Epithelial cell of proximal tubule (primary cell): ENCODE measurements around the gene RAP1GAP. TPM values are rescaled to one million over a fixed set of nuclear protein-coding genes. Genes with fewer than 3 reads are reported as not detected.
A peak's percentile ranks its signal among the peaks of the same experiment; 100 is the strongest.

ENCODE experiments used
- DNase-seq: peaks from one replicate; pipeline ENCODE4 v3.0.0-alpha.2; 2011; ENCODE audit warnings: low read depth
- H3K4me3 ChIP-seq: 2 replicates; pipeline ENCODE4 v1.5.1; 2011; ENCODE audit warnings: low read depth, mild to moderate bottlenecking, low read length
- total RNA-seq: library from RNA; depleted of rRNA; stranded (reverse); fragments of >200 nt; gene quantifications from 2 replicates; pipeline ENCODE4 v1.2.3, GENCODE V29; 2015
- TF ChIP-seq, protein P1 (sequence below): conservative IDR thresholded peaks from 2 replicates; pipeline ENCODE4 v1.5.1; 2012; ENCODE audit warnings: low read depth, mild to moderate bottlenecking, low read length

The RAP1GAP gene
- total RNA-seq, 1 donor from 2014 or later = 2.4 TPM

DNA sequence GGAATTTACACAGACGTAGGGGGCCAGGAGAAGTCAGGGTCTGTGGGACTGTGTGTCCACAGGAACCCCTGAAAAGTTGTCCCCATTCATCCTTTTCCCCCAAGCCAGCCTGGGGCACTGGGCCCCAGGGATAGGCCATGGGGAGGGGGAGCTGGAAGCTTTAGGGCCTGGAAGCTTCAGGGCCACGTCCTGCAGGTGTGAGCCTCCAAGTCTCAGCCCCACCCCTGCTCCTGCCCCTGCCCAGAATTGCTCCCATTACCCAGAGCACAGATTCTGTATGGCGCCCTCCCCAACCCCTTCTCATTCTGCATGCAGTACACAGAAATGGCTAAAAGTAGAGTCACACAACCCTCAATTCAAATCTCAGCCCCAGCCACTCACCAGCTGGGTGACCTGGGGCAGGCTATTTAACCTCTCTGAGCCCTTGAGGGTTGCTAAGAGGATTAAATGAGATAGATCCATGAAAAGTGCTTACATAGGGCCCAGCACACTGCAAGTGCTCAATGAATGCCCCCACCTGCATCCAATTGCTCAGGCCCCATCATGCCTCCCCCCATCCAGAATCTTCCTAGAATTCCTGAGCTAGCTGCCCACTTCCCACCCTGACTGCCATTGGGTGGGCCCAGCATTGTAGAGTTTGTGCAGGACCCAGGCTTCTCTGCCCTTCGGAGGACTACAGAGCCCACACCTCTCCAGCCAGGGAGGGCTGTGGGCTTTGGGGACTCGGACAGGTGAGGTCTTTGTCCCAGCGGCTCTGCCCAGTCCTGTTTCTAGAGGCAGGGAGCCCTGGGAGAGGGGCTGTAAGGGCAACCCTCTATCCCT lies 6.5 kb downstream of the RAP1GAP start:
- no peak overlapping the region for H3K4me3 ChIP-seq
- no peak for DNase-seq
- TF ChIP-seq, protein P1, sequence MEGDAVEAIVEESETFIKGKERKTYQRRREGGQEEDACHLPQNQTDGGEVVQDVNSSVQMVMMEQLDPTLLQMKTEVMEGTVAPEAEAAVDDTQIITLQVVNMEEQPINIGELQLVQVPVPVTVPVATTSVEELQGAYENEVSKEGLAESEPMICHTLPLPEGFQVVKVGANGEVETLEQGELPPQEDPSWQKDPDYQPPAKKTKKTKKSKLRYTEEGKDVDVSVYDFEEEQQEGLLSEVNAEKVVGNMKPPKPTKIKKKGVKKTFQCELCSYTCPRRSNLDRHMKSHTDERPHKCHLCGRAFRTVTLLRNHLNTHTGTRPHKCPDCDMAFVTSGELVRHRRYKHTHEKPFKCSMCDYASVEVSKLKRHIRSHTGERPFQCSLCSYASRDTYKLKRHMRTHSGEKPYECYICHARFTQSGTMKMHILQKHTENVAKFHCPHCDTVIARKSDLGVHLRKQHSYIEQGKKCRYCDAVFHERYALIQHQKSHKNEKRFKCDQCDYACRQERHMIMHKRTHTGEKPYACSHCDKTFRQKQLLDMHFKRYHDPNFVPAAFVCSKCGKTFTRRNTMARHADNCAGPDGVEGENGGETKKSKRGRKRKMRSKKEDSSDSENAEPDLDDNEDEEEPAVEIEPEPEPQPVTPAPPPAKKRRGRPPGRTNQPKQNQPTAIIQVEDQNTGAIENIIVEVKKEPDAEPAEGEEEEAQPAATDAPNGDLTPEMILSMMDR = no peak

DNA sequence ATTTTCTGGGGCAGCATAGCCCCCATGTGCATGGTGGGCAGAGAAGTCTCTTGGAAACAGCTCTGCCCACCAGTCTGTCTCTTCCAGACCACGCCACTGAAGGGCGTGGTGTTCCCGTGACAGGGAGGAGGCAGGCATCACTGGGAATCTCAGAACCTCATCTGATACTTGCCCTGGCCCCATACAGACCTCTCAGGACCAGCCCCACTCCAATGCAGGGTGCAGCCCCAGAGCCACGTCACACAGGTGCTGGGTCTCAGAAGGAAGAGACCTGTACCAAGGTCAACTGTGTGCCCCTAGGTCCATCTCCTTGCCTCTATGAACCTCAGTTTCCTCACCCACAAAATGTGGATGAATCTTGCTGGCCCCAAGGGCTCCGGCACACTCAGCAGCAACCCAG lies 7.3 kb downstream of the RAP1GAP start:
- no peak for DNase-seq
- no peak overlapping the region for H3K4me3 ChIP-seq
- TF ChIP-seq, protein P1 = no peak

DNA sequence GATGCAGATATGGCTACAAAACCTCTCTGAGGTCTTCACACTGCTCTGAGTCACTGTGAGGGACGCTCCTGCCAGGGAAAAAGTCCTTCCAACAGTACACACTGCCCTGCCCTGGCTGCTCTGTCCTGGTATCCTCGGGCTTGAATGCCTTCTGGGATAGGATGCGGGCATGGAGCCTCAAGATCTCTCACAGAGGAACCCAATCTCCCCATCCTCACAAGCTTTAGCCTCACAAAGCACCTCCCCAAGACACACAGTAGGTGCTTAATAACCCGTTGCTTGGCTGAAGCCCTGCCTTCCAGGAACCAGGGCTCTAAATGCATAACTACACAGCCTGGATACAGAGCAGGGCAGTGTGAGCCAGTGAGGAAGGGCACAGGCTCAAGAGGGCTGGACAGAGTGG lies 9.2 kb downstream of the RAP1GAP start:
- TF ChIP-seq, protein P1 = no peak
- no peak overlapping the region for H3K4me3 ChIP-seq
- DNase-seq = no peak

DNA sequence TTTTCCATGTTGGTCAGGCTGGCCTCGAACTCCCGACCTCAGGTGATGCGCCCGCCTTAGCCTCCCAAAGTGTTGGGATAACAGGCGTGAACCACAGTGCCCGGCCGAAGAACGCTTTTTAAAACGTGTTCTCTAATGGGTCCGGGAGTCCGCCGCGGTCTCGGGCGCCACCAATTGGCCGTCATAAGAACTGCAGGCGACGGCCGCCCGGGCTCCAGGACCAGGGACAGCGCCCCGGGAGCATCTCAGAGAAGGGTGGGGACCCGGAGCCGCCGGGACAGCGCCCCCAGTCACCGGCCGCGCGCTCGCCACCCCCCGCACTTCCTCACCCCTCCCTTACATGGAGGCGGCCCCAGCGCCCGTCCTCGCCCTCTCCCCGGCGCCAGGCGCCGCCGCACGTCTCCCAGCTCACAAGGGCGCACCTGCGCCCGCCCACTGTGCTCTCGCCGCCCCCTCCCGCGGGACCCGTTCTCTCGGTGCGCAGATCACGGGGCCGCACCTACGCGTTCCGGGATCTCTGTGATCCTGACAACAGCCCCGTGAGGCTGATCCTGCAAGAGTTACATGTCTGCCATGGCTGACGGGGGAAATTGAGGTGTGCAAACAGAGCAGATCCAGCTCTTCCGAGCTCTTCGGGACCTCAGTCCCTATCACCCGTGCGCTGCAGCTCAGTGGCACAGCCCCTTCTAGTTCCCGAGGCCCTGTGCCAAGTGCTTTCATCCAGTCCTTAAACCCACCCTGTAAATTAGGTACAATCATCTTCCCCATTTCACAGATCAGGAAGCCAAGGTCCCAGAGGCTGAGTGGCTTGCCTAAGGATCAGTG lies 9.8 kb downstream of the RAP1GAP start:
- peak overlapping the region; percentile 13 for H3K4me3 ChIP-seq
- TF ChIP-seq, protein P1 = peak; percentile 79
- no peak for DNase-seq

DNA sequence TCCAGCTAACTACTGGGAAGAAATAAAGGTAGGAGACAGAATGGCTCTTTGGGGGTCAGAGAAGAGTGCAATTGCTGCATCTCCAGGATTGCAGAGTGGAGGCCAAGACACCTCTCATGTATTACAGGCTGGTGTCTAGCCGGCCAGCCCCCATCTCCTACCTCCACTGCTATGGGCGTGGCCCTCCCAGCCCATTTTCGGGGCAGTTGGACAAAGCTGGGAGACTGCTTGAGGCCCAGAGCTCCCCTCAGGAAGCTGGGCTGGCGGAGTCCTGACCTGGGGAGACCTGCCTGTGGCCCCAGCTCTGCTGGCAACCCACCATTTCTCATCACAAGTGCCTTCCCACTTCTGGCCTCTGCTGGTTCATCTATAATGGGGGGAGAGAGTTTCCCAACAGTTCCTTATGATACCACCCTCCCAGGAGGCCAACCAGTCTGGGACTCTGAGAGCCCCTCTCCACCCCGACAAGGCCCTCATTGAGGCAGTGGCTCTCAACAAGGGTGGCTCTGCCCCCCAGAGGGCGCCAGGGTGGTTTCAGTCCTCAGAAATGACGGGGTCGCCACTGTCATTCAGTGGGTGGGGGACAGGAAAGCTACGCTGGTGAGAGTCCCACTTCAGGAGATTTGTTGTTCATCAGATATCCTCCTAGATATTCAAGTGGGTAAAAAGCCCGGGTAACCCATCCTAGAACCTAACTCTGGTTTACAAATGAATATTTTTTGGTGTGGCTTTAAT lies 11.5 kb downstream of the RAP1GAP start:
- no peak for DNase-seq
- no peak overlapping the region for H3K4me3 ChIP-seq
- TF ChIP-seq, protein P1 = no peak

DNA sequence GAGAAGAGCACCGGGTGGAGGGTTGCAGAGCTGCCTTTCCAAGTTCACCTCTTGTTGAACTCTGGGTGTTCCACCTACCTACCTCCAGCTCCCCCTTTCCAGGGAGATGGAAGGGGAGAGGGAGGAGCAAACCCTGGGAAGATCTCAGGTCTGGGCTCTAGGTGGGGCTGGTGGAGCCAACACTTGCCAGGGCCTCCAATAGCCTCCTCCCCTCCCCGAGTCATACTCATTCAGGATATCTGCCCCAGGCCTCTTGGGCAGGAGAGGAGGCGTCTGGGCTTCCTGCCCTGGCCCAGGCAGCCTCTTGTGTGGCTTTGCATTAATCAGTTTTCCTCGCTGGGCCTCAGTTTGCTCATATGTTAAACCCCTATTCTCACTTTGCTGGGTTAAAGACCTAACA lies 13.4 kb downstream of the RAP1GAP start:
- no peak for DNase-seq
- TF ChIP-seq, protein P1 = peak; percentile 45
- H3K4me3 ChIP-seq = no peak overlapping the region
